ENCODE results near the gene SUFU. TPM values are rescaled to one million over a fixed set of nuclear protein-coding genes. Genes with fewer than 3 reads are reported as not detected.

SUFU gene
- total RNA-seq, 1 donor from 2014 or later: 17.4 TPM

DNA sequence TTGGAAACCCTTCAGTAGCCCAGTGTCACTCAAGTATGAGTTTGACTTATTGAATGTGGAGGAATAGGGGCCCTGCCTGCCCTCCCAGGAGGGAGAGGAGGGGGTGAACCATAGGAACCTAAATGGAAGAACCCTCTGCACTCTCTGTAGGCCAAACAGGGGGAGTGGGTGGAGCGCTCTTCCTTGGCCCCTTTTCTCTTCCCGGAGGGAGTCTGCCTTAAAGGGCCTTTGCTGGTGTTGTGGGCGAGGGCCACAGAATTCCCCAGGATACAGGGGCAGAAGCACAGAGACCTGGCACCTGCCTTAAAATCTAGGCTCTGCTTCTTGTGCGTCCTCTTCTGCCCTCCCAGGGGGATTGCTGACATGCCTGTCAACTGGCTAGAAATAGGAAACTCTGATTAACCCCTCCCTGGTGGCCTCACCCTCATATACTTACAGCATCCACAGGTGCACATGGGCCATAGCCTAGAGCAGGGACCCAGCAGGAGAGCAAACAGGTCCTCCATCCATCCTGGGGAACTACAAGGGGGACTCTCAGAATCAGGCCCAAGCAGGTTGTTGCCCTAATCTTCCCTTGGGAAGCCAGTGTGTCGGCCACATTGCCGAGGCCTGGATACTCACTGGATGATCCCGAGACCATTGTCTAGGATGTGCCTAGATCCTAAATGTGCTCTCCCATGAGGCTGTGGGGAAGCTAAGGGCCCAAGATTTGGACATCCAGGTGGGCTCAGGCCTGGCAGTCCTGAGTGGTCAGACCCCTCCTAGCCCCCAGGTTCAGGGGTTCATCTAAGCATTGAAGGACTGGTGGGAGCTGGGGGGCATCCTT, 143.9 kb downstream of the SUFU start:
- no peak for DNase-seq (ENCODE audit: extremely low read depth, low read depth, low spot score)

DNA sequence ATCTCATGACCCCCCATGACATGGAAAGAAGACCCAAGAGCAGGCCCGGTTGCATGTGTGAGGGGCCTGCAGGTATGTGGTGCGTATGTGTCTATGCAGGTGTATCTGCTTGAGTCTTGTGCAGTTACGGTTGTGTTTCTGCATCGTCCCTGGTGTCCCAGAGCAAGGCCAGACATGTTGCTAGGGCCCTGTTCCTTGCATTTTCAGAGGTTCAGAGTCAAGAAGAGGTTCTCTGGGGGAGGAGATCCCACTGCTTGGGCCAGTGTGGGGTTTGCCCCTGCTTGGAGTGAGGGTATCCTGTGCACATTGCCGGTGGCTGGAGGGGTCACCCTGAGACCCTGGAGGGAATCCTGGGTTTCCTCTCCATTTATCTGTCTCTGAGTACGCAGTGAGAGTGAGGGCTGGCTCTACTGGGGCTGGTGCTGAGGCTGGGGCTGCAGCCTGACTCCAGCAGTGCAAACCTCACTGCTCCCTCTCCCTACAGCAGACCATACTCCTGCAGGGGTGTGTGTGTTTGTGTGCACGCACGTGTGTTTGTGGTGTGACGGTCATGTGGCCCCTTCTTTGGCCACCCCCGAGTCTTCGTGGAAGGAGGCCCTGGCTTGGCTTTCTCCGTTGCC, 144.6 kb downstream of the SUFU start:
- no peak for DNase-seq (ENCODE audit: extremely low read depth, low read depth, low spot score)

DNA sequence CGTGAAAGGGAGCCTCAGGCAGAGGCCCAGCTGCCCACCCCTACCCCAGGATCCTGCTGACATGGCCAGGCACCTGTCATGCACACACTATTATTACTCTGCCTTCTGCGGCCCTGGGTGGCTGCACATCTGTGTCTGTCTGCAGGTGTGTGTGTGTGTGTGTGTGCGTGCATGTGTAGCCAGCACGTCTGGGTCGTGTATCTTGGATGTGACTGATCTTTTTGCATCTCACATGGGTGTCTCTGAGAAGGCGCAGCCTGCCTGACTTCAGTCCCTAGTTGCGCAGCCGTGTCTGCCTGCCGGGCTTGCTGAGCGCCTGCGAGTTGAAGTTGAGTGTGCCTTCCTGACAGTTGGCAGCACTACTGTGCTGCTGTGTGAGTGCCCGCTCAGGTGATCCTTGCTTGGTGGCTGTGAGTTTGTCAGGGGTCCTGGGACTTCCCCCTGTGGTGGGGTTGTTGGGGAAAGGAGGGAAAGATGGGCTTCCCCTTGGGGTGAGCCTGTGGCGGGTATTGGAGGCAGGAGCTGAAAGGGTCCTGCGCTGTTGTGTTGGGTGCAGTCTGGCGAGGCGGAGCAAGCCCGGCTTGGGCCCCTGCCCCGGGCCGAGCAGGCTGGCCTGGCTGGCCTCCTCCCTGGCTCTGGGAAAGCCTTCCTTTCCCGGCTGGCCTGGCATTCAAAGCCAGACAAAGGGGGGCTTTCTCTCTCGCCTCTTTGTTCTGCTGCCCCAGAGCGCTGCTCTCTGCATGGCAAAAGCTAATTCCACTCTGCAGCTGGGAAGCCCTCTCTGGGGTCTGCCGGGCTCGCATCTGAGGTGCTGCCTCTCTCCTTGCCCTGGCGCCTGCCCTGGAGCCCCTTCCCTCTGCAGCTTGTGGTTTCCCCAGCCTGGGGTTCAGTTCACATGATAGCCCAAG, 145.4 kb downstream of the SUFU start:
- no peak for DNase-seq (ENCODE audit: extremely low read depth, low read depth, low spot score)

DNA sequence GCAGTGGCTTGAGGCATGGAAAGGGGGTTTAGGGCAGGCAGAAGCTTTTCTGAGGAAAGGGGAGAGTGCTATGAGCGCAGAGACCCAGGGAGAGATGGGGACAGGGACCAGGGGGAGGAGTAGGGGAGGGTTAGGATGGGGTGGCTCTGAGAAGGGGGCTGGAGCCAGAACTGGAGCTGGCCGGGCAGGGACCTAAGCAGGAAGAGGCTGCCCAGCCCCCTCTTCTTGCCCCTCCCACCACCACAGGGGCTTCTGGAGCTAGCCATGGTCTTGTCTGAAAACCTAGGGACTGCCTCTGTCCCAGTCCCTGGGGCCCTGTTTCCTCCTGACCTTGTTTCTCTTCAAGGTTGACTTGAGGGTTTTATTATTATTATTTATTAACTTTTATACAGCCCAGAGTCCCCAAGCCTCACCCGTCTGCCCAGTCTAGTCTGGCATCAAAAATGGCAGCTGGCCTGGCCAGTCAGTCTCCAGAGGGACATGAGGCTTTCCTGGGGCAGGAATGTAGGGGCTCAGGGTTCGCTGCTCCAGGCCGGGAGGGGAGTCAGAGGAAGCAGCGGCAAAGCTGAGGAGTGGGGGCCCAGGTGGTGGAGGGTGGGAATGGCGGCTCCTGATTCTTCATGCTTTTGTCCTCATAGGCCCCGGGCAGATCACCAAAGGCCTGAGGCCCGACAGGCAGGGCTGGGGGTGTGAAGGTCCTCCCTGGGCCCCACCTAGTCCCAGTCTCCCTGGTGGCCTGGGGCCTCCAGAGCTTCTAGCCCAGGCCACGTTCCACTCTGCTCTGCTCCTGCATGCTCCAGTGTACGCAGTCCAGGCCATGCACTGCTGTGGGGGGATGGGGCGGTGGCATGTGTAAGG, 146.3 kb downstream of the SUFU start:
- DNase-seq (ENCODE audit: extremely low read depth, low read depth, low spot score): no peak

DNA sequence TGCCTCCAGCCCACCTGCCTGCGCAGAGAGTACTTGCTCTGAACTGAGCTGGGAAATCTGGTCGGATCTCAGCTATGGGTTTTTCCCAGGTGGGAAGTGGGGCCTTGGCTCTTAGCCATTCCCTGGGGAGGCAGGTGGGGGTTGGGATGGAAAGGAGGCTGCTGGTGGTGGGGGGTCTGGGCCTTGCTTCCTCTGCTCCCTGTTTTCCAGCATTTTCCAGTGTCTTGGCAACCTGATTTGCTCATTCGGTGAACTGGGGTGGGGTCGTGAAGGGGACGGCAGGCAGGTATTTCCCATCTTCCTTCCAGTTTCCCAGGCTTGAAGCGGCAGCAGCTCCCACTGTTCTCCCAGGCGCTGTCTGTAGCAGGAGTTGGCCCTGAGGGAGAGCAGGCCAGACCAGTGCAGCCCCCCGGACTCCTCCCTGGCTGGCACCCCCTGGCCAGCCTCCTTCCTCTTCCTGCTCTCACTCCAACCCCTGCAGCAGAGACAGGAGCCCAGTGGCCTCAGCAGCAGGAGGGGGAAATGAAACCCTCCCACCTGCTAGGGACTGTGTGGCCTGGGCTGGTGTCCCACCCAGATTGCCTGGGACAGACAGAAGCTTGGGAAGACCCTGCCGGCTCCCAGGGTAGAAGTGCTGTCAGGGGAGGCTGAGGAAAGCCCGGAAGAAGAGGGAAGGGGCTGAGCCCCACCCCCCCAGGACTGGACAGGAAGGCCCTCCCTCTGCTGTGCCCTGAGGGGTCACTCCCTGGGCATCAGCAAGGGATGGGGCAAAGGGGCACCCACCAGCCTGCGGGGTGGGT, 147.1 kb downstream of the SUFU start:
- DNase-seq (ENCODE audit: extremely low read depth, low read depth, low spot score): no peak

DNA sequence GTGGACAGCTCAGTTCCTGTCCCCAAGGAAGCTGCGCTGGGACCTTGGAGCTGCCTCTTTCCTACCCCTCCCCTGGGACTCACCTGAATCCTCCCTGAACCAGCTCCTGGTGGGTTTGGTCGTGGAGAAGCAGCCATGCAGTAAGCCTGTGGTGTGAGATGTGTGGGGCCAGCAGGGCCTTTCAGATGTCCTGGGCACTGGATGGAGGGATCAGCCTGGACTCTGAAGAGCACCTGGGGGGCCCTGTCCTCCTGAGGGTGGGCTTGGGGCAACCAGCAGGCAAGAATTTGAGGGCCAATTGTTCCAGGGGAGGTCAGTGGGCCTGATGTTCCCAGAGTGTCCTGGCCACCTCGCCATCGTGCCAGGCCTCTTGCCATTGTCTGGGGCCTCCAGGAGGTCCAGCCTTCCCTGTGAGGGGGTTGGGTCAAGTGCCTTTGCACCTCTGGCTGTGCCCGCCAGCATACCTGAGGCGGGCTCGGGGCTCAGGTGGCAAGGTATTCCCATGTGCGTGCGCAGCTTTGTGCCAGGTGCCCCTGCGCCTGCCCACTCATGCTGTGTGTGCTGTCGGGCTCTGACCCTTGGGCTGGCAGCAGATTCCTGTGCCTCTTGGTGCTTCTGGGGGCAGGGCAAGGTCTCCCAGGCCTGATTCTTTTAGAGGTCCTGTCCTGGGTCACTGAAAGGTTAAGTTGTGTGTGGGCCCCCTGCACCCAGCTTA, 147.8 kb downstream of the SUFU start:
- no peak for DNase-seq (ENCODE audit: extremely low read depth, low read depth, low spot score)

DNA sequence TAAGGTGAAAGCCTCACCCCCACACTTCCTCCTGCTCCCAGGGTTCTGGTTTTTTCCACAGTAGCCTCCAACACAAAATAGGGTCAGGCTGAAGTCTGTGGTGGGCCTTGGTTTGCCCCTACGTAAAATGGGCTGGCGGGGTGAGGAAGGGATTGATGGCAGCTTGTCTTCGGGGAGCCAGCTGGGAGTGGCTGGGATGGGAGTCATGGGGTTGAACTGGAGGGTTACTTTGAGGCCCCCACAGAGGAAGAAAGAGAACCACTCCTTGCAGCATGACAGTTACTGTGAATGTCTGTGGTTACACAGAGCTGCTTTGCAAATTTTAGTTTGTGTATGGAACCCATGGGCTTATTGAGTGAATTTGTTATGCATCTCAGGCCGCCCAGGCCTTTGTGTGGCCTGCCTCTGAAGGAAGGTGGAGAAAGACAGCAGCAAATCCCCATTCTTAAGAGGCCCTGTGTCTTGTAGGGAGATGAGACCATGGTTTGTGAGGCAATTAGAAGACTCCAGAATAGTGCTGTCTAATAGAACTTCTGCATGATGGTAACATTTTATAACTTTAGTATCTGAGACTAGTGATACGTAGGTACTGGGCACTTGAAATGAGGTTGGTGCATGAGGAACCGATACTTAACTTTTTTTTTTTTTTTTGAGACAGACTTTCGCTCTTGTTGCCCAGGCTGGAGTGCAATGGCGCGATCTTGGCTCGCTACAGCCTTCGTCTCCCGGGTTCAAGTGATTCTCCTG, 148.6 kb downstream of the SUFU start:
- DNase-seq (ENCODE audit: extremely low read depth, low read depth, low spot score): no peak

DNA sequence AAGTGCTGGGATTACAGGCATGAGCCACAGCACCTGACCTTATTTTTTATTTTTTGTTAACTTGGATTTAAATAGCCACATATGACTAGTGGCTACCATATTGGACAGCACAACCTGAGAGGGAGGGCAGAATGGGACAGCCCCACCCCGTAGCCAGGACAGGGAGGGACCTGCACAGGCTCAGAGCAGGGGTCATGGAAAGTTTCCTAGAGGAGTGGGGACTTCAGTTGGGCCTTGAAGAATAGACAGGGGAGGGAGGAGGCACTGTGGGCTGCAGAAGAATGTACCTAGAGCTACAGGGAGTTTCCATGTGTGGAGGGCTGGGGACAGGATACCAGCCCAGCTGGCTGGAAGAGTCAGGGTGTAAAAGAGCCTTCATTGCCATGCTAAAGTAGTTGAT, 149.3 kb downstream of the SUFU start:
- DNase-seq (ENCODE audit: extremely low read depth, low read depth, low spot score): no peak

DNA sequence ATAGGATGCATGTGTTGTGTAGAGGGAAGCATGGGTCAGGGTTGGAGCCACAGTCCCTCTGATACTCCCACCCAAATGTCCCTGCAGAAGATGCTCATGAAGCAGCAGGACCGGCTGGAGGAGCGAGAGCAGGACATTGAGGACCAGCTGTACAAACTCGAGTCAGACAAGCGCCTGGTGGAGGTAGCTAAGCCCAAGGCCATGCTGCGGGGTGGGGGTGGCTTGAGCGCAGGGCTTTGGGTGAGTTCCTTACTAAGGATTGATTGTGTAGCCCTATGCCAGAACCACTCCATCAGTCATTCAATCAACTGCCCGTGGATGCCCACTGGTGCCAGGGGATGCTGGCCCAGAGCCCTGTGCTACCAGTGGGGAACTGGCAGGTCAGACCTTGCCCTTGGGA, 150.8 kb downstream of the SUFU start:
- no peak for DNase-seq (ENCODE audit: extremely low read depth, low read depth, low spot score)

DNA sequence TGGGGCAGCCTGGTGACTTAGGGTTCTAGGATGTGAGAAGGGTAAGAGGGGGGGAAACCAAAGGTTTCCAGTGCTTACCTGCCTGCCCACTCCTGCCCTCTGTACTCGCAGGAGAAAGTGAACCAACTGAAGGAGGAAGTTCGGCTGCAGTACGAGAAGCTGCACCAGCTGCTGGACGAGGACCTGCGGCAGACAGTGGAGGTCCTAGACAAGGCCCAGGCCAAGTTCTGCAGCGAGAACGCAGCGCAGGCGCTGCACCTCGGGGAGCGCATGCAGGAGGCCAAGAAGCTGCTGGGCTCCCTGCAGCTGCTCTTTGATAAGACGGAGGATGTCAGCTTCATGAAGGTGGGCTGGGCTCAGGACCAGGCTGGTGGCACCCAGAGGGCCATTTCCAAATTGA, 151.2 kb downstream of the SUFU start:
- DNase-seq (ENCODE audit: extremely low read depth, low read depth, low spot score): no peak

DNA sequence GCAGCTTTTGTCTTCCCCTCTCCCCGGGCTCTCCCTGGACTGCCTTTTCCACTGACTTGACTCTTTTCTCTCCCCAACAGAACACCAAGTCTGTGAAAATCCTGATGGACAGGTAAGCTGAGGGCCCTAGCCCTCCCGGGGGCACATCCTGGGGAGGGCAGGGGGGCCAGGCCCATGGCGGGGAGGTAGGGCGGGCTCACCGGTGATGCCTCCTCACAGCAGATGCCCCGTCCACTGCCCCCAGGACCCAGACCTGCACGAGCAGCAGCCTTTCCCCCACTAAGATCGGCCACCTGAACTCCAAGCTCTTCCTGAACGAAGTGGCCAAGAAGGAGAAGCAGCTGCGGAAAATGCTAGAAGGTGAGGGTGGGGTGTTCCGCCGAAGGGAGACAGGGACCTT, 152.3 kb downstream of the SUFU start:
- no peak for DNase-seq (ENCODE audit: extremely low read depth, low read depth, low spot score)

DNA sequence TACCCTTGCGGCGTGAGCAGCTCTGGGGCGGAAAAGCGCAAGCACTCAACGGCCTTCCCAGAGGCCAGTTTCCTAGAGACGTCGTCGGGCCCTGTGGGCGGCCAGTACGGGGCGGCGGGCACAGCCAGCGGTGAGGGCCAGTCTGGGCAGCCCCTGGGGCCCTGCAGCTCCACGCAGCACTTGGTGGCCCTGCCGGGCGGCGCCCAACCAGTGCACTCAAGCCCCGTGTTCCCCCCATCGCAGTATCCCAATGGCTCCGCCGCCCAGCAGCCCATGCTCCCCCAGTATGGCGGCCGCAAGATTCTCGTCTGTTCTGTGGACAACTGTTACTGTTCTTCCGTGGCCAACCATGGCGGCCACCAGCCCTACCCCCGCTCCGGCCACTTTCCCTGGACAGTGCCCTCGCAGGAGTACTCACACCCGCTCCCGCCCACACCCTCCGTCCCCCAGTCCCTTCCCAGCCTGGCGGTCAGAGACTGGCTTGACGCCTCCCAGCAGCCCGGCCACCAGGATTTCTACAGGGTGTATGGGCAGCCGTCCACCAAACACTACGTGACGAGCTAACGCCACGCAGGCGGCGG, 153.1 kb downstream of the SUFU start:
- DNase-seq (ENCODE audit: extremely low read depth, low read depth, low spot score): no peak

DNA sequence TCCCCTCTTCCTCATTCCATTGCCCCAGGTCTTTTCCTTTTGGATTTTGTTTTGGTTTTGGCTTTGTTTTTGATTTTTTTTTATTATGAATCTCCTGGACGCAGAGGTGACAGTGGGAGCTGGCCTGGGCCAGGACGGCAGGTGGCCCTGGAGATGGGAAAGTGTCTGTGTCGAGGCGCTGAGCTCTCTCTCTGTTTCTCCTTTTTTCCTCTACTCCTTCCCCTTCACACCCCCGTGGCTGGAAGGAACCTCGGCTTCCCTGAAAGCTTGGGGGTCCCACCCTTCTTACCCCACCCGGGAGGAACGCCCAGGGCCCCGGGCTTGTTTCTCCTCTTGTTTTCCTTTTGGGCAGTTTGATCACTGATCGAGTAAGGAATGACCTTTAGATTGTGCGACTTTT, 153.7 kb downstream of the SUFU start:
- DNase-seq (ENCODE audit: extremely low read depth, low read depth, low spot score): no peak

DNA sequence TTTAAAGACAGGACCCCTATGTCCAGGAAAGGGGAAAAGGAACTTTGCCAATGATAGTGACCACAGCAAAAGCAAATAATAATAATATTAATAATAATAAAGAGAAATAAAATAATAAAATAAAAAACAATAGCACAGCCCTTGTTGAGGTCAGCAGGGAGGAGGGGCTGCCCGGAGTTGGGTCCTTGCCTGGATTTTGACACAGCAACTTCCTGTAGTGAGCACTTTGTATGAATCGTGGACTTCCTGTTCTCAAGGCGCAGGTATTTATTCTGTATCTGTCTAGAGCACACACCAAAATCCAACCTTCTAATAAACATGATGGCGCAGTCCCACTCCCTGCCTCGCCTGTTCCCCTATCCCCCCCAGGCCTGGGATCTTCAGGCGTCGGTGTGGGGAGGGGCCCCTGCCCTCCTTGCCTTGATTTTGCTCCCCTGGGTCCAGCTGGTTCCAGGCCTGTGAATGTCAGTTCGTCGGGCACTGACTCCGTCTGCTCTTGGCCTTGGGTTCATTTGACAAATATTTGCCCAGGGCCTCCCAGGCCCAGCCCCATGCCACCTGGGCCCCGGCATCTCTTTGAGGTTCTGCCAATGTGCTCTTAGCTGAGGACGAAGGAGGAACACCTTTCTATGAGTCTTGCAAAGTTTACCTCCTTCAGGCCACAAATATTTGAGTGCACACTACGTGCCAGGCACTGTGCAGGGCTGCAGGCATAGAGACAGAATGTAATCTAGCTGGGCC, 154.4 kb downstream of the SUFU start:
- no peak for DNase-seq (ENCODE audit: extremely low read depth, low read depth, low spot score)

DNA sequence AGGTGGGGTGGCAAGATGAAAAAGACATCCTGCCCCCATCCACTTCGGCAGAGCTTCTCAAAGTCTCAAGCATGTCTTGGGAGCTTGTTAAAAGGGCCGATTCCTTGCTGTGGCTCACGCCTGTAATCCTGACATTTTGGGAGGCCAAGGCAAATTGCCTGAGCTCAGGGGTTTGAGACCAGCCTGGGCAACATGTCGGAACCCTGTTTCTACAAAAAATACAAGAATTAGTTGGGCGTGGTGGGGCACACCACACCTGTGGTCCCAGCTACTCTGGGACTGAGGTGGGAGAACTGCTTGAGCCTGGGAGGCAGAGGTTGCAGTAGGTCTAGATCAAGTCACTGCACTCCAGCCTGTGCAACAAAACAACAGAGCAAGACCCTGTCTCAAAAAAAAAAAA, 155.0 kb downstream of the SUFU start:
- no peak for DNase-seq (ENCODE audit: extremely low read depth, low read depth, low spot score)

DNA sequence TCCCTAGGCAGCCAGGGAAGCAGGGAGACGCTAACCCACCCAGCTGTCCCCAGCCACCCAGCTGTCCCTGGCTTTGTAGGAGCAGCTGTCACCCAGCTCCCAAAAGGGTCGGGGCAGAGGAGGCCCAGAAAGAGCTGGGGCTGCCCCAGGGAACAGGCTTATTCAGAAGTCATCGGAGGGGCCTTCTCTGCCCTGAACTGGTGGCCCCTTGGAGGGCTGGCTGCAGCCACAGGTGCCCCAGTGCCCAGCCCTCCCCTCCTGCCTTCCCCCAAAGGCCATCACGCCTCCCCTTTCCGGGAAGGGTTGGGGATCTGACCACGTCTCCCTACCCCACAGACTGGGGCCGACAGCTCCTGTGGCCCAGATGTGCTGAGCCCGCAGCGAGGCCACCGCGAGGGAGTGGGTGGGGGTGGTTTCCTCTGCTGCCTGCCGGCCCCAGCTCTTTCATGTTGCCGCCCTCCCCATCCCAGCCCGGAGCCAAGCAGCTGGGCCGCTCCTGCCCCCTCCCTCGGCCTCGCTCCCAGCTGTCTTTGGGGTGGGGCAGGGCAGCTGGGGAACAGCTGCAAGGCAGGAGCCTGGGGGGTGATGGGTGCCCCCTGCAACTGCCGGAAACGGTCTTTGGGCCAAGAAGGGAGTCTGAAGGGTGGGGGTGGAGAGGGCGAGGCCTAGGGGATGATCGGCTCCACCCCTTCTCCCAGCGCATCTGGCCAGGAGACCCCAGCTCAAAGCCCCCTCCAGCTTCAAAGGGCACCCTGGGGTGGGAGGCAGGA, 157.3 kb downstream of the SUFU start:
- no peak for DNase-seq (ENCODE audit: extremely low read depth, low read depth, low spot score)

DNA sequence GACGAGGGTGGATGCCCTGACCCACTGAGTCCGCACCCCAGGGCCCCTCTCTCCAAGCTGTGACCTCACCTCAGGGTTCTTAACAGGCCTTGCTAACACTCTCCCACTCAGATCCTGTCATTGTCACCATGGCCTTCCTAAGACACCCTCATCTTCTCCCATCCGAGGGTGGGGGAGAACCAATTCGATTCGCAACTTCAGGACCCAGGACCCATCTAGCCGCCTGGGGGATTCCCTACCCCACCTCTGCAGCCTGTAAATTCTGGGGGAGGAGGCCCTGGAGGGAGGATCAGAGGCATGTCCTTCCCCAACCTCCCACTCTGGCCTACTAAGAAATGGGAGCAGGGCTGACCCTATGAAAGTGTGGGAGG, 157.9 kb downstream of the SUFU start:
- no peak for DNase-seq (ENCODE audit: extremely low read depth, low read depth, low spot score)

All from glomerular endothelial cell (primary cell).